ENCODE data around the gene CMIP.

CMIP gene

DNA sequence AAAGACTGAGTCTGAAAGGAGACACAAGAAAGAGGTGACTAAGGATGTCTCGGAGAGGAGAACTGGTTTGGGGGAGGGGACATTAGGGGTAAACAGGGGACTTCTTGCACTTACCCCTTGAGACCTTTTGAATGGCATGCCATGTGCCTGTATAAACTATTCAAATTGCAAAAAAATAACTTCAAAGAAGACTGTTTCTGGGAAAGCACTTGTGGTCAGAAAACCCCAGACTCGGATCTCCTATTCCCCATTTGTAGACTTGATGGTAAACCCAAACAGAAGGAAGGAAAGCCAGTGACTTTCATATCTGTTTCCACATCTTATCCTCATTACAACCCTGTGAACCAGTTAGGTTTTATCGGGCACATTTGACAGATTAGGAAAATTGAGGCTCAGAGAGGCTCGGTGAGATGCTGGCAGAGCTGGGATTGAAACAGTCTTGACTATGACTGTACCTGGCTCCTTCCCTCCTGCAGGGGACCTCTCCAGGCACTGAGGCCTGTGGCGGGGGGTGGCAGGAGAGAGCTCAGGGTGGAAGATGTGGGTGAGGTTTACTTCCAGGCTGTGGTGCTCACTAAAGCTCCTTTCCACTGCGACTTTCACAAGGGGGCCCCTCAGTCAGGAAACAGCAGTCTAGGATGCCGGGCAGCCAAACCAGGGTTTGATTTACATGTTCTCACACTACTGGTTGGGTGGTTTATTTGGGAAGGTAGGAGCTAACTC is 304.0 kb downstream of the CMIP start:
- no peak for DNase-seq (ENCODE audit: low read depth)

DNA sequence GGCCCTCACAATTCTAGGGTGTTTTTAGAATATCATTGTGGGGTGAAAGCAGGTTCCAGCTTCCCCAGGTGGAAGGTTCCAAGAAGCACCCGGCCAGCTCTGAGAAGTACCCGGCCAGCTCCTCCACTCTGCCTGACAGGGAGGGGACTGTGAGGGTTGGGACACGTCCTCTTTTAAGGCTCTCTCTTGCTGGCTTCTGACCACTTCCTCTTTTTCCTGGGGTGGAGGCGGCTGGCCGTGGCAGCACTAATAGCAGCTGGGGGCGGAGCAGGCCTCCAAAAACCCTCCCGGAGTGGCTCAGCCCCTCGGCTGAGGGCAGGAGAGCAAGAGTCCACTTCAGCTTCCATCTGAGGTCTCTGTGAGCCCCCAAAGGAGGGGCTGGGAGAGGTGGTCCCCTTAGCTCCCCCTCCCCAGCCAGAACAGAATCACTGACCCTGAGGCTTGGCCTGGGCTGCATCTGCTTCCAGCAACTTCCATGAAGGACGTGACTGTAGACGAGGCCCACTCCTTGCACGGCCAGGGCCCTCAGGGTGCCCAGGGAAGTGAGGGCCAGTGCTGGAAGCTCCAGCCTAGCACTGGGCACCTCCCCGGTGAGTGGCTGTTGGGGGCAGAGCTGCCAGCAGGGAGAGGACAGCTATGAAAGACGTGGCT is 307.7 kb downstream of the CMIP start:
- DNase-seq (ENCODE audit: low read depth) = no peak

DNA sequence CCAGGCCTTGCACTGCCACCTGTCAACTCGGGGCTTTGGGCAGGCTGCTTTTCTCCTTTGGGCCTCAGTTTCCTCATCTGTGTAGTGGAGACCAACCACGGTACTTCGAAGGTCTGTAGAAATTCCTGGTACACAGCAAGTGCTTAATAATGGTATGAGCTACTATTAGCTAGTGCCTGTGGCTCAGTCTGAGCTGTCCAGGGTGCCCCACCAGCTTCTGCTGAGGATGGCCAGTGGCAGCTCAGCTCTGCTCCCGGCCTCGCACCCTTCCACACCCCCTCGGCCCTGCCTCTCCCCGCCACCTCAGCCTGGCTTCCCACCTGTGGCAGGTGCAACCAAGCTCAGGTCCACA is 308.2 kb downstream of the CMIP start:
- no peak for DNase-seq (ENCODE audit: low read depth)

DNA sequence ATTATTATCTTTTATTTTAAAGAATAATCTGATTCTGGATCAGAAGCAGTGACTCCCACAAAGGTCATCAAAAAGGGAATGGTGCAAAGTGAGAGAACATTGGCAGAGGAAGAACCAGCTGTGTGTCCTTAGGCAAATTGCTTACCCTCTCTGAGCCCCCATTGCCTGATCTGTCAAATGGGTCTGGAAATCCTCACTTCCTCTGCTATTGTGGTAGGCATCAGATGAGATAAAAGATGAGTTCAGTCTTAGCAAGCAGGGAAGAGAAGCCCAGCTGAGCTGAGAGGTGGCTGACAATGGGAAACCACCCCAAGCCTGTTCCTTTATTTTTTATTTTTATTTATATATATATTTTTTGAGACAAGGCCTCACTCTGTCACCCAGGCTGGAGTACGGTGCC is 310.2 kb downstream of the CMIP start:
- no peak for DNase-seq (ENCODE audit: low read depth)

DNA sequence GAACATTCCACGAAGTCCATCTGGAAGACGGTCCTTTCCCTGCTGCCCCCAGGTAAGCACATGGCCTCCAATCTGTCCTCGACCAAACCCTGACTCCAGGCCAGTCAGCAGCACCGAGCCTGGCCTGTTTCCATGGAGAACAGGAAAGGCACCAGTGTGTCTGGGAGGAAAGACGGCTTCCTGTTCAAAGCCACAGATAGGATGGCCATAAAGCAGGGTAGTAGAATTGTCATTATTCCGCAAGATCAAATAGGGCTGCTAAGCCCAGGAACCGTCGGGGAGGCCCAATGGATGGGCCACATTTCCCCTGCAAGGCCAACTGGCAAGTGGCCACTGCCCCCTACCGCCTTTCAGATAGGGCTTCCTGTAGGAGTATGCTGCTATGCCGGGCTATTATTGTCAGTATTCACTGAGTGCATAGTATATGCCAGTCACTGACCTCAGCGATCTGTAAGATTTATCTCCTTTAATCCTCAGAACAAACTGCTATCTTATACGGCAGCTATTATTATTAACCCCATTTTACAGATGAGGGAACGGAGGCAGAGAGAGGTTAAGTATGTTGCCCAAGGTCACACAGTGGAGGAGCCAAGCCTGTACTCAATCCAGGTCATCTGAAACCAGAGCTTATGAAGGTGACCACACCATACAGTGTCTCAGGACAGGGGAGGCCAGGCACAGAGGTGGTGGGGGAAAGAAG is 311.5 kb downstream of the CMIP start:
- no peak for DNase-seq (ENCODE audit: low read depth)

DNA sequence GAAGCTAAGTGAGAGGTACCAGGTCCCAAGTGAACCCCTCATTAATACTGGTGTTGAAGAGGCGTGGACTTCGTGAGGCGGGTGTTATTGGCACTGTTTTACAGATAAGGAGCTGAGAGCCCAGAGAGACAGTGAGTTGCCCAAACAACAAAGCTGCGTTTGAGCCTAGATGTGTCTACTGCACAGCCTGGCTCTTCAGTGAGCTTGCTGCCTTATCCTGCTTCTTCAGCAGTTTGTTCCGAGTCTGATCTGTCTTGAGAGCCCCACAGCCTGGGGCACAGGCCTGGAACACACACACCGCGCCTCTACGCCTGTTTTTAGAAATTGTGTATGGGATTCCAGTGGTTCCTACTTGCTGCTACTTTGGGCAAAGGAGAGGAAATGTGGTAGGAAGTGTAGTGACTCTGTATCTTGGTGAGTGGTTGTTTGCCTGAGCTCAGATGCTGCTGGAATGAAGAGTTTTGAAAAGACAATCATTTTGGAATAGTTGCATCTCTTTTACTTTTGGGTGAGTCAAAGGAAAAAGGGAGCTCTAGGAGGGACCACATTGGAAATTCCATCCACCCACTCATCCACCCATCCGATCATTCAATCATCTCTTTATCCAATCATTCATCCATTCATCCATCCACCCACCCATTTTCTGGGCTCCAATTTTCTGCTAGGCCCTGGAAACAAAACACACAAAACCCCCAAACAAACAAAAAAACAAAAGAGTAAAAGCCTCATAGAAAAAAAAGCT is 312.2 kb downstream of the CMIP start:
- DNase-seq (ENCODE audit: low read depth) = no peak

DNA sequence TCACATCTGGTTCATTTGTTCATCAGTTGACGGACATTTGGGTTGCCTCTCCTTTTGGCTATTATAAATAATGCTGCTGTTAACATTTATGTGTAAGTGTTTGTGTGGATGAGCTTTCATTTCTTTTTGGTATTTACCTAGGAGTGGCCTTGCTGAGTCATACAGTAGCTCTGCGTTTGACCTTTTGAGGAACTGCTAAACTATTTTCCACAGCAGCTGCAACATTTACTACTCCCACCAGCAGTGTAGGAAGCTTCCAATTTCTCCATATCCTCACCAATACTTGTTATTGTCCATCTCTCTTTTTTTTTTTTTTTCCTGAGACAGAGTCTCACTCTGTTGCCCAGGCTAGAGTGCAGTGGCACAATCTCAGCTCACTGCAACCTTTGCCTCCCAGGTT is 313.8 kb downstream of the CMIP start:
- DNase-seq (ENCODE audit: low read depth) = no peak
